OCI-LY3 (cell line): ENCODE measurements around the gene RNF141.

Experiments used
- EZH2phosphoT487 ChIP-seq: fragments of 200-600 bp; shearing (Covaris generic); IDR thresholded peaks from 2 replicates; pipeline ENCODE4 v1.6.1; 2018; ENCODE audit warnings: antibody characterized with exemption, mixed run types, low read depth
- TF ChIP-seq, protein P1 (sequence below): fragments of 200-600, 300-600 bp; sonication (generic); IDR thresholded peaks from 2 replicates; pipeline ENCODE4 v1.5.1; 2014; ENCODE audit warnings: antibody characterized with exemption, low read length, low read depth

DNA sequence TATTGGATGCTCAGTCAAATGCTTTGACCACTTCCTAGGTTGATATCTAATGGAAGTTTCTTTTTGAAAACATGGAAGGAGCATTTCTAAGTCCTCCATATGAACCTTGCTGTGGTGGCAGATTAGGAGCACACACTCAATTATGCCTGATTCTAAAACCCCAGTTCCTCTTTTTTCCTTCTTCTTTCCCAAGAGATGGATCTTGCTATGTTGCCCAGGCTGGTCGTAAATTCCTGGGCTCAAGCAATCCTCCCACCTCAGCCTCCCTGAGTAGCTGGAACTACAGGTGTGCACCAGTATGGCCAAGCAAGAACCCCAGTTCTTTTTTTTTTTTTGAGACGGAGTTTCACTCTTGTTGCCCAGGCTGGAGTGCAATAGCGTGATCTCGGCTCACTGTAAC is 24.5 kb upstream of the RNF141 start:
- TF ChIP-seq, protein P1, sequence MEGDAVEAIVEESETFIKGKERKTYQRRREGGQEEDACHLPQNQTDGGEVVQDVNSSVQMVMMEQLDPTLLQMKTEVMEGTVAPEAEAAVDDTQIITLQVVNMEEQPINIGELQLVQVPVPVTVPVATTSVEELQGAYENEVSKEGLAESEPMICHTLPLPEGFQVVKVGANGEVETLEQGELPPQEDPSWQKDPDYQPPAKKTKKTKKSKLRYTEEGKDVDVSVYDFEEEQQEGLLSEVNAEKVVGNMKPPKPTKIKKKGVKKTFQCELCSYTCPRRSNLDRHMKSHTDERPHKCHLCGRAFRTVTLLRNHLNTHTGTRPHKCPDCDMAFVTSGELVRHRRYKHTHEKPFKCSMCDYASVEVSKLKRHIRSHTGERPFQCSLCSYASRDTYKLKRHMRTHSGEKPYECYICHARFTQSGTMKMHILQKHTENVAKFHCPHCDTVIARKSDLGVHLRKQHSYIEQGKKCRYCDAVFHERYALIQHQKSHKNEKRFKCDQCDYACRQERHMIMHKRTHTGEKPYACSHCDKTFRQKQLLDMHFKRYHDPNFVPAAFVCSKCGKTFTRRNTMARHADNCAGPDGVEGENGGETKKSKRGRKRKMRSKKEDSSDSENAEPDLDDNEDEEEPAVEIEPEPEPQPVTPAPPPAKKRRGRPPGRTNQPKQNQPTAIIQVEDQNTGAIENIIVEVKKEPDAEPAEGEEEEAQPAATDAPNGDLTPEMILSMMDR, result no peak
- no peak for TF ChIP-seq EZH2phosphoT487
